Activated naive CD4-positive, alpha-beta T cell treated with anti-CD3 and anti-CD28 coated beads, Interleukin-2, amount 10 ng/mL, durations not matched to agents 7 days and 5 days (primary cell): ENCODE measurements around the gene METTL14.
A peak's percentile ranks its signal among the peaks of the same experiment; 100 is the strongest.

ENCODE experiments used
- CTCF ChIA-PET: fragments of 350-600 bp; sonication (Branson Sonifier 250); formaldehyde crosslinking; loops from one replicate; lab custom pipeline; 2021; ENCODE audit warnings: antibody characterized with exemption; lab: Charles Lee
- DNase-seq: peaks from one replicate; pipeline ENCODE4 v3.0.0-alpha.2; 2020
- H3K27ac Mint-ChIP-seq: one replicate; pipeline ENCODE4 v1.8.0; 2021; ENCODE audit warnings: mild to moderate bottlenecking, moderate library complexity, mixed read lengths
- H3K27me3 Mint-ChIP-seq: one replicate; pipeline ENCODE4 v1.8.0; 2021; ENCODE audit warnings: mild to moderate bottlenecking, mixed read lengths
- H3K36me3 Mint-ChIP-seq: one replicate; pipeline ENCODE4 v1.8.0; 2021; ENCODE audit warnings: mixed read lengths
- H3K4me1 Mint-ChIP-seq: one replicate; pipeline ENCODE4 v1.8.0; 2021; ENCODE audit warnings: mixed read lengths
- H3K4me3 Mint-ChIP-seq: one replicate; pipeline ENCODE4 v1.8.0; 2021; ENCODE audit warnings: mild to moderate bottlenecking, moderate library complexity, mixed read lengths
- H3K9me3 Mint-ChIP-seq: one replicate; pipeline ENCODE4 v1.8.0; 2021; ENCODE audit warnings: mixed read lengths

Gene METTL14

DNA sequence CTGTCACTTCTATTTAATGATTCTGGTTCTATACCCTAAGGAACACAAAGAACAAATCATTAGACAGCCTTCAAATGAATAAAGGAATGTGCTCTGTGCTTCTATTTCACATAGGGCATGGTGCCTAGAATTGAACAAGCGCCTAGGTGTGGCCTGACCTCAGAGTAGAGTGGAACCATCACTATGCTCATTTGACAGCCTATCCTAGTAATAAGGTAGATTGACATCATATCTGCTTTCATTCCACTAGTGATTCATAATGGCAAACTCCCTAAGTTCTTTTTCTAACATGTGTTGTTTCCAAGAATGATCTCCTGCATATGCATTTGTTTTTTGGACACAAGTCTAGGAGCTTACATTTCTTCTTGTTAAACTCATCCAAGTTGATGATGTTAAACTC, 36.6 kb downstream of the METTL14 start:
- H3K27me3 Mint-ChIP-seq, result no peaks in the 10 kb centered on the region
- H3K27ac Mint-ChIP-seq, result no peak overlapping the region
- CTCF ChIA-PET, result no interaction called here
- H3K36me3 Mint-ChIP-seq, result peaks cover 30% of the 10 kb centered on the region
- no peak overlapping the region for H3K4me3 Mint-ChIP-seq
- peaks cover 4% of the 10 kb centered on the region for H3K4me1 Mint-ChIP-seq
- no peak for DNase-seq
- H3K9me3 Mint-ChIP-seq, result no peaks in the 10 kb centered on the region

DNA sequence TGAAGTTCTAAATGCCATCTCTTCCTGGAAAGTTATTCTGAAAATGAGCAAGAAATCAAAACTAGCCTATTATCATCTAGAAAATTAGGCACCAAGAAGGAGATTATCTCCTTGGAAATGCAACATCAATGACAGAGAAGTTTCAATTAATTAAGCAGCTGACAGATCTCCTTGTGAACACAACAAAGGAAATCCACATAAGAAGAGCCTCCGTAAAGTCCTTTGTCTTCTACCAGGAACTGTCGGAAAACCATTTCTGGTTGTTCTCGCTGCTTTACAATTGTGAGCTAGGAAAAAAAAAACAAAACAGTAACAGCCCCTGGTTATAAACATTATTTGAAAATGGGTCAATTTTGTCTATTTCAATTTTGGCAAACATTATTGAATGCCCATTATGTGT, 38.2 kb downstream of the METTL14 start:
- Mint-ChIP-seq H3K4me1 (peaks cover 4% of the 10 kb centered on the region), H3K36me3 (peaks cover 33% of the 10 kb centered on the region), H3K27ac (no peak overlapping the region), H3K9me3 (no peaks in the 10 kb centered on the region), H3K27me3 (no peaks in the 10 kb centered on the region), H3K4me3 (no peak overlapping the region)
- DNase-seq, result no peak
- CTCF ChIA-PET, result no interaction called here

DNA sequence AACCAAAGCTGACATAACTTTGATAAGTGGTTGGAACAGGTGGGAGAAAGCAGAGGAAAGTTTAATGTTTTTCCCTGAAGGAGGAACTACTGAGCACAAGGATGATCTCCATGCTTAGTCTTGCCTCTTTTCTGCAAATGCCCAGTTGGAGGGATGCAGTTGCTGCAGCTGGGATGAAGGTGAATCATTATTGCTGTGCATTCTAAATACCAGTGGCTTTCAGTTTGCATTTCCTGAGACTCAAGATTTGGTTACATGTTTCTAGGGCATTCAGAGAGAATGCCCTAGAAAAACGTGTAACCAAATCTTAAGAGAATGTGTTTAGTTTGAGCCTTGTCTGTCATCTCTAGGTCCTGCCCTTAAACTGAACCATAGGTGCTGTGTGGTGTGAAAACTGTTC, 42.2 kb downstream of the METTL14 start:
- H3K9me3 Mint-ChIP-seq, result no peaks in the 10 kb centered on the region
- H3K4me3 Mint-ChIP-seq, result no peak overlapping the region
- no peak for DNase-seq
- H3K36me3 Mint-ChIP-seq, result peaks cover 44% of the 10 kb centered on the region
- peaks cover 20% of the 10 kb centered on the region for H3K4me1 Mint-ChIP-seq
- CTCF ChIA-PET, result no interaction called here
- H3K27me3 Mint-ChIP-seq, result no peaks in the 10 kb centered on the region
- no peak overlapping the region for H3K27ac Mint-ChIP-seq

DNA sequence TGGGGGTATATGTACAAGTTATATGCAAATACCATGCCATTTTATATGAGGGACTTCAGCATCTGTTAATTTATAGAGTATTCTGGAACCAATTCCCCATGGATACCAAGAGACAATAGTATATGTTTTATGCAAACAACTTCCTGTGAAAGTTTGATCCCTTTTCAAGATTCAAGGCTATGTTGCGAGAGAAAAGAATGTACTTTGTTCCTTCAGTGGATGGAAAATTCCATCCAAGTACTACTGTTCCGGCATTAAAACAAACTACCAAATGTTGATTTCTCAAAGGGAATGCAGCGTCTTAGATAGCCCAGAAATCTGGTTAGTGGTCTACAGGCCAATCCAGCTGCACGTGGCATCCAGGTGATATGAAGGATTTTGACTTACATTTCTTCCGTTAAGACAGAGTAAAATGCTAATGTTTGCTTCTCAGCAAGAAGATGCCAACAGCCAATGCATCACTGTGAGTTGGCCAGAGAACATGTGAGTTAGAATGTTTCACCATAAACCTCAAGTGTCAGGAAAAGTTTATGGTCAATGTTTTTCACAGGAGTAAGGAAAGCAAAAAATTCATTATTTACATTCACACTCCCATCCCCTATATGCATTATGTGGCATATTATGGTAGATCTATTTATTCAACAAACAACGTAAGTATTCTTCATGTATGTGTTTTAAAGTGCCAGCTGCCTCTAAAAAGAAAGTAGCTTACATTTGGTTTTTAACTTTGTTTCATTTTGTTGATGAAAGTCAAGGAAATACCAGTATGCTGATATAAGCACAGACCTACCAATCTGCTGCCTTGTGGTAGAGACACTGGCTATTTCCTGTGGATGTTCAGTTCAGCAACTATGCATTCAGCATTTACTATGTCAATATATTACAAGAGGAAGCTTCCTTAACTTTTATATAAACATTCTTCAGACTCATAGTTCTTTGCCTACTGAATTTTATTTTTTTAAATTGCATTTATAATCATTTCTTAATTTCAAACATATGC, 44.4 kb downstream of the METTL14 start:
- peaks cover 17% of the 10 kb centered on the region for H3K4me1 Mint-ChIP-seq
- H3K27me3 Mint-ChIP-seq, result no peaks in the 10 kb centered on the region
- no peaks in the 10 kb centered on the region for H3K9me3 Mint-ChIP-seq
- peaks cover 47% of the 10 kb centered on the region for H3K36me3 Mint-ChIP-seq
- DNase-seq, result peak; percentile 38
- H3K4me3 Mint-ChIP-seq, result no peak overlapping the region
- CTCF ChIA-PET, result interaction anchor here (0.7 to 1.0 kb wide), 2 partner anchors 38 to 42 kb away, joined by 3 read pairs; no protein-coding TSS in a partner anchor
- H3K27ac Mint-ChIP-seq, result peak overlapping the region; percentile 82

DNA sequence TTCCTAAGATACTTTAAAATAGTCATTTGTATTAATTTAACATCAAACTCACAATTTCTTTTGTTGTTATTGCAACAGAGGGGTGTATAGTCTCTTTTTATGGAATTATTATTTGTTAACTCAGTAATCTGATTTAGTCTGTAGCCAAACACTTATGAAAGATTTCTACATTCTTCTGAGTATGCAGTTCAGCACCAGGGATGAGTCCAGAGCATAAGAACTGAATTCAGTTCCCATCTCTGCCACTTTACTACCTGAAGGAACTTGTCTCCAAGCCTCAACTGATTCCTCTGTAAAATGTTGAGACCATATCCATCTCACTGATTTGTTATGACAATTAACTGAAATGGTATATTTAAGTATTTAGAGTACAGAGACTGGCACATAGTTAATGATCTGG, 45.5 kb downstream of the METTL14 start:
- peaks cover 17% of the 10 kb centered on the region for H3K4me1 Mint-ChIP-seq
- H3K9me3 Mint-ChIP-seq, result no peaks in the 10 kb centered on the region

DNA sequence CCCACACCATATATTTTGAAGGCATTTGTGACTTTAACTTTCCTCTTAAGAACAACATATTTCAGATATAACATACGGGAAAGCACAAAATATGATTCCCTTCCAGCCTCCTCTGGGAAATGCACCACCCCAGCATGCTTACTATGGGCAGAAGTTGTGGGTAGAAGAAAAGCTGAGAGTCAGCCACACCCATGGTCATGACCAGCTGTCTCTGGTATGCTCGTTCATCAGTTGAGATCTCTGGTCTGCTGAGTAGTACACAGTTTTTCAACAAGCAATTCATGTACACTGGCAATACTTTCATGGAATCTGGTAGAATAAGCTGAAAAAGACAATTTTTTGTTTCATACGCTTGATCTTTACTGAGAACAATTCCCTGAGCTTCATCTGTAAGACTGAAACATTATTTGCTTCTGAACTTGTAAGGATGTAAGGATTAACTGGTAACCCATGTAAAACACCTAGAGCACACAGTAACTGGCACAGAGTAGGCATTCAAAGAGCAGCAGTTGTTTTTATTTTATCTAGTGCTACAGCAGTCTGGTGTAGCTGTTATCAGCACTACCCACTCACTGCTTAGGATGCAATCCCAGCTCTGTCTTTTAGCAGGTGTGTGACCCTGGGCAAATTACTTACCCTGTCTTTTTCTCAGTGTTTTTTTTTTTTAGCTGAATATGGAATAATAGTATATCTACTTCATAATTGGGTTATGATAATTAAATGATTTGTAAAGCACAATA, 47.6 kb downstream of the METTL14 start:
- H3K9me3 Mint-ChIP-seq, result no peaks in the 10 kb centered on the region
- CTCF ChIA-PET, result interaction anchor here (1.2 kb wide), 1 partner anchor 9 kb away, joined by 3 read pairs; no protein-coding TSS in a partner anchor
- H3K4me1 Mint-ChIP-seq, result peaks cover 15% of the 10 kb centered on the region
- no peak for DNase-seq
- peaks cover 38% of the 10 kb centered on the region for H3K36me3 Mint-ChIP-seq
- H3K27ac Mint-ChIP-seq, result no peak overlapping the region
- H3K4me3 Mint-ChIP-seq, result no peak overlapping the region
- no peaks in the 10 kb centered on the region for H3K27me3 Mint-ChIP-seq

More for the DNA sequence above, 45.5 kb downstream of the METTL14 start:
- Mint-ChIP-seq H3K36me3 (peaks cover 44% of the 10 kb centered on the region), H3K27me3 (no peaks in the 10 kb centered on the region), H3K27ac (no peak overlapping the region), H3K4me3 (no peak overlapping the region)
- CTCF ChIA-PET, result interaction anchor here (1.0 kb wide), 1 partner anchor 37 kb away, joined by 3 read pairs; no protein-coding TSS in a partner anchor
- no peak for DNase-seq

DNA sequence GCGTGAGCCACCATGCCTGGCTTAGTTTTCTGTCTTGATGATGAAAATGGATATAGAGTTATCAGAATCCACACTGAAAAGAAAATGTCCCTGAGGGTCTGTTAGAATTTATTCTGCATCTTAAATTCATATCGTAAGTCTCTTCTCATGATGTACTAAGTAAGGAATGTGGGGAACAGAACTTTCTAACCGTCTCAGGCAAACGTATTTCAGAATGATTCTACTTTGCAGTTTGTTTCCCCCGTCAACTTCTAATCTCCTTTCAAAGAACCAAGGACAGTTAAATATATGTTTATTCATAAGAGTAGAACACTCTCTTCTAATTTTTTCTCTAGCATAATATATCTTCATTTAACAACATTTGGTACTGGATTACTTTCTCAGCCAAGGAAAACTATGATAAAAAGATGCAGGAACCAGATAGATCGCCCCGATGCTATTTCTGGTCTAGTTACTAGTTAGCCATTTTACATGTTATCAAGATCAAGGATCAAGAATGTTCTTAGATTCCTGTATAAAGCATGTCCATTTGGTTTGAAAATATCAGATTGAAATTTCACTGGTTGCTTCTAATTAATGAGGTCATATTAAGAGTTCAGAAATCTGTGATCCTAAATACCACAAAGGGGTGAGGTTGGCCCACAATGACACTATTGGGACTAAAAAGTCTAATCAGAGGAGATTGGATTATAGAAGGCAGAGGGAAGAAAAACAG, 49.5 kb downstream of the METTL14 start:
- Mint-ChIP-seq H3K4me3 (no peak overlapping the region), H3K36me3 (peaks cover 27% of the 10 kb centered on the region), H3K27ac (no peak overlapping the region), H3K9me3 (no peaks in the 10 kb centered on the region), H3K4me1 (peaks cover 10% of the 10 kb centered on the region), H3K27me3 (no peaks in the 10 kb centered on the region)
- CTCF ChIA-PET, result interaction anchor here (1.1 kb wide), 1 partner anchor 11 kb away, joined by 6 read pairs; no protein-coding TSS in a partner anchor
- no peak for DNase-seq

DNA sequence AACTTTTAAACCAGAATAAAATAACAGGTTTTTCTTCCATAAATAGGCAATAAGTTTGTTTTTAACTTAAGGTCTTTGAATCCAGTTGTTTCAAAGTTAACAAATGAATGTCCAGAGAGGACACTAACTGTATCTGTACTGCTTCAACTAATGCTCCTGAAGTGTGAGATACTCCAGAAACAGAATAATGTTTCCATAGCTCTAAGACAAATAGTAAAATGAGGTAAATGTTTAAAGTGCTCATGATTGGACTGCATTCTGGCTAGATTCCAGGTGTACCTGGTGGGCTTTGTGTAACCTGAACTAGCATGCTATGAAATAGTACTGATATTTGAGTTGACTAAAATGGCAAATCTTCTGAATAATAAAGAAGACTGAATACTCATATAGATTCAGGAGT, 51.7 kb downstream of the METTL14 start:
- Mint-ChIP-seq H3K4me3 (no peak overlapping the region), H3K27me3 (no peaks in the 10 kb centered on the region), H3K36me3 (peaks cover 26% of the 10 kb centered on the region), H3K9me3 (no peaks in the 10 kb centered on the region), H3K27ac (no peak overlapping the region), H3K4me1 (no peaks in the 10 kb centered on the region)
- CTCF ChIA-PET, result no interaction called here
- DNase-seq, result no peak

DNA sequence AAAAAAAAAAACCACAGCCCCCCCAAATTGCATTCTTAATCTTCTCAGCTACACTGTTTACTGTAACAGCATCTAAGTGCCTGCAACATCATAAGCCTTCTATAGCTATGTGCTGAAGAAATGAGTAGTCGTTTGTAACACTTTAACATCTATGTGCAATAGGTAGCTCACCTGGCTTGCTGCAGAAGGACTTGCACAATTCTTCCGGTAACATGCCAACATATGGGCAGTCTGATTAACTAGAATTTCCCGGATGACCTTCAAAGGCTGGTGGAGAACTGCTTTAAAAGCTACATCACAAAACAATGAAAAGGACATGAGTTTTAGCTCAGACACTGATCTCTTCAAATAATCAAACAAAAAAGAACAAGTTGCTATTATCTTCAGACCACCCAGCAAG, 52.9 kb downstream of the METTL14 start:
- Mint-ChIP-seq H3K27me3 (no peaks in the 10 kb centered on the region), H3K27ac (no peak overlapping the region)
- CTCF ChIA-PET, result no interaction called here

DNA sequence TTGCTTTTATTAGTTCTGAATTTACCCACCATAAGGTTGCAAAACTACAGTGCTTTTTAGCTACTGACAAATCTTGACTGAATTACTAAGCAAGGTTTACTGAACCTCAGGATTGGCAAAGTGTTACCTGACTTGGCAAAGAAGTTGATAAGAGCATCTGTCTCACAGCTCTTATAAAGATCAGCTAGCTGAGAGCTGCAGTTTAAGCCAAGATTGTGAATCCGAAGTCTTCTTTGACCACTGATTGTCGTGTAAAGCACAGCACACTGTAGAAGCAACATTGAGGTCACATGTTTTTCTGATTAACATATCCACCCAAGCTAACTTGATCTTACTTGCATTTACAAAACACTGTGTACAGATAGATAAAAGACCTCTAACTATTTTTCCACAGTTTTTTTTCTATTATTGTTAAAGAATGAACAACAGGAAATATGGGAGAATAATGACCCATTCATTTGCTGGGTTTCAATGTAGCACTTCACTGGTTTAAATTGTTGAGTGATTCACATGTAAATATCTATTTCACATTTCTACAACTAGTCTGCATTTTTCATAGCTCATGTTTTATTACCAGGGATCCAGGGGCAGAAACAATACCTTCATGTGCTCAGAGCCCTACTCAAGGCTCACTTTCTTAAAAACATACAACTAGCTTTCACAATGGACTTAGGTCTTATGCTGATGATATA, 54.0 kb downstream of the METTL14 start:
- no peaks in the 10 kb centered on the region for H3K9me3 Mint-ChIP-seq
- H3K36me3 Mint-ChIP-seq, result peaks cover 28% of the 10 kb centered on the region

More for the DNA sequence above, 52.9 kb downstream of the METTL14 start:
- H3K4me1 Mint-ChIP-seq, result no peaks in the 10 kb centered on the region
- peaks cover 24% of the 10 kb centered on the region for H3K36me3 Mint-ChIP-seq
- DNase-seq, result no peak
- H3K4me3 Mint-ChIP-seq, result no peak overlapping the region
- H3K9me3 Mint-ChIP-seq, result no peaks in the 10 kb centered on the region

DNA sequence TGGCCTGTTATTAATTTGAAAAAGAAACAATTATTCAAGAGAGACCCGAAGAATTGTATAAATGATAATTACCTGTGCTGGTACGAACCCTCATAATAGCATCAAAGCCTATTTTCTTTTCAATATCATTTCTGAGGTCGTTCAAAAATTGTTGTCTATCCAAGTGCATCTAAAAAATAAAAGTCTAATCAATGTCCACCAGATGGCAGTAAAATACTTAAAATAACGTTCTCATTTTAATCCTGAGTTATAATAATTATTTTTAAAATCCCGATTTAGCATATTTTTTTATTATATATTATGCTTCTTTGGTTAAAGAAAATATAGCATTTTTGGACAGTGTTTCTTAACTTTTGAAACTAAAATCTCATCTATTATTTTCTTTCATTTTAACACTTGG, 55.7 kb downstream of the METTL14 start:
- CTCF ChIA-PET, result interaction anchor here (0.8 to 1.2 kb wide), 6 partner anchors 9 to 228 kb away, joined by 3 to 5 read pairs (median 3); partner anchors contain the start of gene SYNPO2
- no peaks in the 10 kb centered on the region for H3K4me1 Mint-ChIP-seq
- H3K27me3 Mint-ChIP-seq, result no peaks in the 10 kb centered on the region
- H3K27ac Mint-ChIP-seq, result no peak overlapping the region
- no peak overlapping the region for H3K4me3 Mint-ChIP-seq
- no peaks in the 10 kb centered on the region for H3K9me3 Mint-ChIP-seq
- no peak for DNase-seq
- peaks cover 27% of the 10 kb centered on the region for H3K36me3 Mint-ChIP-seq

More for the DNA sequence above, 54.0 kb downstream of the METTL14 start:
- CTCF ChIA-PET, result no interaction called here
- DNase-seq, result no peak
- H3K27me3 Mint-ChIP-seq, result no peaks in the 10 kb centered on the region
- H3K4me3 Mint-ChIP-seq, result no peak overlapping the region
- H3K4me1 Mint-ChIP-seq, result no peaks in the 10 kb centered on the region
- no peak overlapping the region for H3K27ac Mint-ChIP-seq

DNA sequence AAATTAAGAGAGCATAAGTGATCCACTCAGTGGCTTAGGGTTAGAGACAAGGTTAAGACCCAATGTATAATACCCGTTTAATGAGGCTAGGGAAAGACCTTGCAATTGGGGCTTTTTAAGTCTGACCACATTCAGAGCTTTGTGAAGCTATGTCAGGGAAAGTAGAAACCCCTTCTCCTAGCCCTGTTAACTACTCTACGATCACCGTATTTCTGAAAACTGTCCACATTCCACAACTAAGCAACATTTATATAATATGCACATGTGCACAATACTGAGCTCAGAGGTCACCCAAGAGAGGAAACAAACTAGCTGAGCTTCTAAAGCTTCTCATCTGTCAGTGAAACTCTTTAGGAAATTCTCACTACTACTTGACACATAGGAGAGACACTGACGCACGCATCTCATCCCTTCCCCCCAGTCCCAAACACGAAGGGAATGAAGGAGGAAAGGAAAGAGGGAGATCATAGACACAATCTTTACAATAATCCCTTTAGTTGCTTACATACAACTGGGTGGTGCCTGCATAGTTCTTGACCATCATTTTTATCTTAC, 56.2 kb downstream of the METTL14 start:
- Mint-ChIP-seq H3K36me3 (peaks cover 27% of the 10 kb centered on the region), H3K4me3 (no peak overlapping the region), H3K9me3 (no peaks in the 10 kb centered on the region), H3K27me3 (no peaks in the 10 kb centered on the region), H3K27ac (no peak overlapping the region), H3K4me1 (no peaks in the 10 kb centered on the region)
- DNase-seq, result no peak
- CTCF ChIA-PET, result interaction anchor here (0.8 to 1.2 kb wide), 6 partner anchors 9 to 228 kb away, joined by 3 to 5 read pairs (median 3); partner anchors contain the start of gene SYNPO2

DNA sequence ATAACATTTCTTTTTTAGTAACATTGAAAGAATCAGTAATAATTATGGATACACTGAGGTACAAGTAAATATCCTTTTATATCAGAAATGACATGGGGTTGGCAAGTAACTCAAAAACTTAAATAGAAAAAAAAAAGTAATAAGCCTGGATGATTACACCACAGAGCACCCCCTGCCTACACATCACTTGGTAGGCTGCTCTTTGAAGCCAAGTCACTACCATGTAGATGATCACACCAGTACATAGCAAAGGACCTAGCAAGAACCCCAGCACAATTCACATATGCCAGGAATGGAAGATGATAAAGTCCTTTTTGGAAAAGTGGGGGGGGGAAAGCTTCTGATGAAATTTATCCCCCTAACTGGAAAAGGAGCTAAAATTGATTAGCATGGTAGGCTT, 56.9 kb downstream of the METTL14 start:
- CTCF ChIA-PET, result interaction anchor here (1.2 to 1.3 kb wide), 4 partner anchors 130 to 147 kb away, joined by 3 to 5 read pairs (median 4); partner anchors contain the start of gene SYNPO2
- H3K27me3 Mint-ChIP-seq, result no peaks in the 10 kb centered on the region
- peaks cover 27% of the 10 kb centered on the region for H3K36me3 Mint-ChIP-seq
- no peak overlapping the region for H3K4me3 Mint-ChIP-seq
- DNase-seq, result no peak
- no peaks in the 10 kb centered on the region for H3K9me3 Mint-ChIP-seq
- H3K27ac Mint-ChIP-seq, result no peak overlapping the region
- H3K4me1 Mint-ChIP-seq, result no peaks in the 10 kb centered on the region
